ENCODE results near the gene ZNF496.
"Not testable (repeated sequence)": the region's sequence is repeated elsewhere in the genome, so short reads cannot be mapped to it uniquely, and the experiment has no call there.

ZNF496 gene

GRCh38 chr1:247291161-247291560 is 40.5 kb downstream of the ZNF496 start:
- DNase-seq = no peak

- no peak for DNase-seq
Measured at GRCh38 chr1:247290576-247290975, 41.1 kb downstream of the ZNF496 start.

- not testable (repeated sequence) for DNase-seq
Measured at GRCh38 chr1:247289274-247289892, 42.3 kb downstream of the ZNF496 start.

- no peak for DNase-seq
Measured at GRCh38 chr1:247288341-247288740, 43.3 kb downstream of the ZNF496 start.

- DNase-seq = peak; percentile 35
Measured at GRCh38 chr1:247287460-247287859, 44.2 kb downstream of the ZNF496 start.

- DNase-seq = no peak
Measured at GRCh38 chr1:247286134-247286670, 45.5 kb downstream of the ZNF496 start.

- no peak for DNase-seq
Measured at GRCh38 chr1:247281001-247281574, 50.6 kb downstream of the ZNF496 start.

GRCh38 chr1:247277191-247277590 is 54.5 kb downstream of the ZNF496 start:
- no peak for DNase-seq

GRCh38 chr1:247274605-247275256 is 56.9 kb downstream of the ZNF496 start:
- DNase-seq = peak; percentile 49

GRCh38 chr1:247273013-247273412 is 58.7 kb downstream of the ZNF496 start:
- no peak for DNase-seq

- no peak for DNase-seq
Measured at GRCh38 chr1:247270003-247270402, 61.7 kb downstream of the ZNF496 start.

GRCh38 chr1:247269133-247269532 is 62.5 kb downstream of the ZNF496 start:
- DNase-seq = no peak

GRCh38 chr1:247268390-247269045 is 63.1 kb downstream of the ZNF496 start:
- DNase-seq = no peak

GRCh38 chr1:247266053-247266452 is 65.6 kb downstream of the ZNF496 start:
- no peak for DNase-seq

- not testable (repeated sequence) for DNase-seq
Measured at GRCh38 chr1:247255772-247256171, 75.9 kb downstream of the ZNF496 start, which contains the start of gene VN1R5. Gene VN1R5 (plus strand): TSS chr1:247256072.

GRCh38 chr1:247247568-247247967 is 84.1 kb downstream of the ZNF496 start:
- DNase-seq = no peak
